Endothelial cell of umbilical vein (primary cell): ENCODE results near the gene C3orf33. TPM values are rescaled to one million over a fixed set of nuclear protein-coding genes. Genes with fewer than 3 reads are reported as not detected.

Source experiments
- BruUV-seq: library from RNA; stranded (reverse); fragments of 400-500 nt; replicated peaks from 2 replicates; lab custom pipeline; 2021; lab: Mats Ljungman, UMichigan
- CTCF ChIA-PET: fragments of 300-600, 350-600 bp; sonication (Branson Sonifier 250); formaldehyde crosslinking; loops from one replicate; lab custom pipeline; 2021; ENCODE audit warnings: antibody characterized with exemption, inconsistent platforms; lab: Charles Lee
- POLR2A ChIA-PET: fragments of 300-600, 350-600 bp; sonication (Branson Sonifier 250); formaldehyde crosslinking; loops from one replicate; lab custom pipeline; 2021; ENCODE audit warnings: antibody characterized with exemption, inconsistent platforms; lab: Charles Lee
- DNase-seq: peaks from one replicate; pipeline ENCODE4 v3.0.0-alpha.2; 2011; ENCODE audit warnings: low read depth, low spot score
- FAIRE-seq: peaks from 2 replicates; lab custom pipeline; 2011; peaks lifted over from hg19 to GRCh38; lab: Jason Lieb, UNC
- H2AFZ ChIP-seq: 2 replicates; pipeline ENCODE4 v1.6.0; 2012; ENCODE audit warnings: low read depth, low read length, control low read depth, inconsistent platforms
- H3K27ac ChIP-seq: 2 replicates; pipeline ENCODE4 v1.5.1; 2011; ENCODE audit warnings: low read depth, mild to moderate bottlenecking, control low read depth, low read length, moderate library complexity; ENCODE audit not compliant: insufficient read depth
- H3K27me3 ChIP-seq, 2 experiments: 2 replicates each; pipeline versions ENCODE4 v1.6.0 to v1.6.1; 2011; ENCODE audit warnings: low read length in 2 of 2, mixed read lengths in 1 of 2; ENCODE audit not compliant: control insufficient read depth in 2 of 2, insufficient read depth in 2 of 2
- H3K36me3 ChIP-seq, 2 experiments: 2 replicates in 1 of 2; 3 replicates in 1 of 2; pipeline ENCODE4 v1.5.1; 2011; ENCODE audit warnings: low read length in 2 of 2, mild to moderate bottlenecking in 1 of 2, moderate library complexity in 1 of 2; ENCODE audit not compliant: control insufficient read depth in 2 of 2, insufficient read depth in 2 of 2; ENCODE audit errors: extremely low read depth in 1 of 2
- H3K4me1 ChIP-seq: 3 replicates; pipeline ENCODE4 v1.5.1; 2011; ENCODE audit warnings: mild to moderate bottlenecking, low read length; ENCODE audit not compliant: control insufficient read depth, insufficient read depth; ENCODE audit errors: extremely low read depth
- H3K4me2 ChIP-seq: 2 replicates; pipeline ENCODE4 v1.6.1; 2011; ENCODE audit warnings: low read length, control low read depth, mixed read lengths; ENCODE audit not compliant: insufficient read depth
- H3K4me3 ChIP-seq, 3 experiments: fragments of 200-600 bp in 1 of 3; sonication (generic), shearing (Covaris generic) in 1 of 3; replicated peaks in 1 of 3; 2 replicates each; pipeline ENCODE4 v1.5.1; 2011 to 2016; ENCODE audit warnings: control low read depth in 3 of 3, low read length in 3 of 3, mild to moderate bottlenecking in 2 of 3, inconsistent platforms in 1 of 3, low read depth in 1 of 3, moderate library complexity in 1 of 3; ENCODE audit not compliant: insufficient read depth in 1 of 3
- H3K79me2 ChIP-seq: 2 replicates; pipeline ENCODE4 v1.6.0; 2012; ENCODE audit warnings: low read length, inconsistent platforms; ENCODE audit not compliant: control insufficient read depth, insufficient read depth
- H3K9ac ChIP-seq: replicated peaks from 2 replicates; pipeline ENCODE3; 2011; ENCODE audit warnings: low read length, control low read depth; ENCODE audit not compliant: insufficient read depth; ENCODE audit errors: extremely low read depth
- H3K9me1 ChIP-seq: replicated peaks from 3 replicates; pipeline ENCODE4 v1.6.0; 2011; ENCODE audit warnings: mild to moderate bottlenecking, low read length; ENCODE audit not compliant: control insufficient read depth, insufficient read depth; ENCODE audit errors: extremely low read depth
- H3K9me3 ChIP-seq: replicated peaks from 2 replicates; pipeline ENCODE4 v1.5.1; 2012; ENCODE audit warnings: low read length, inconsistent platforms; ENCODE audit not compliant: control insufficient read depth, insufficient read depth
- H4K20me1 ChIP-seq: replicated peaks from 2 replicates; pipeline ENCODE3; 2011; ENCODE audit warnings: mild to moderate bottlenecking, low read length; ENCODE audit not compliant: control insufficient read depth, insufficient read depth; ENCODE audit errors: extremely low read depth
- EZH2 ChIP-seq: IDR thresholded peaks from 2 replicates; pipeline ENCODE4 v1.6.1; 2012; ENCODE audit warnings: borderline replicate concordance, low read depth, mild to moderate bottlenecking, moderate library complexity, low read length, inconsistent platforms; ENCODE audit not compliant: severe bottlenecking
- FOS ChIP-seq: IDR thresholded peaks from 2 replicates; pipeline ENCODE4 v1.6.1; 2011; ENCODE audit warnings: mild to moderate bottlenecking, low read length, moderate library complexity, borderline replicate concordance; ENCODE audit not compliant: insufficient read depth
- GATA2 ChIP-seq: IDR thresholded peaks from 2 replicates; pipeline ENCODE4 v1.7.0; 2011; ENCODE audit warnings: low read depth, mild to moderate bottlenecking, moderate library complexity, mixed read lengths, low read length; ENCODE audit not compliant: insufficient read length, insufficient read depth
- JUN ChIP-seq: IDR thresholded peaks from 2 replicates; pipeline ENCODE4 v1.6.1; 2011; ENCODE audit warnings: borderline replicate concordance, low read depth; ENCODE audit not compliant: insufficient read length, insufficient read depth
- MAX ChIP-seq: IDR thresholded peaks from 2 replicates; pipeline ENCODE4 v1.6.1; 2011; ENCODE audit not compliant: insufficient read depth, insufficient read length
- MYC ChIP-seq: IDR thresholded peaks from one replicate; pipeline ENCODE4 v1.6.1; 2011; ENCODE audit warnings: mild to moderate bottlenecking, low read depth, low read length
- POLR2A ChIP-seq: IDR thresholded peaks from 2 replicates; pipeline ENCODE4 v1.6.1; 2012; ENCODE audit warnings: low read depth, mild to moderate bottlenecking, control low read depth, low read length
- POLR2AphosphoS5 ChIP-seq: IDR thresholded peaks from 2 replicates; pipeline ENCODE4 v1.6.1; 2012; ENCODE audit warnings: low read depth, mild to moderate bottlenecking, control low read depth, low read length, moderate library complexity; ENCODE audit not compliant: insufficient read depth
- dilution Hi-C: fragments of 300-500 bp; cut with MboI; formaldehyde crosslinking; loops from one replicate; pipeline ENCODE4 v1.15.0; 2019; ENCODE audit warnings: low sequenced_read_pairs; ENCODE audit not compliant: extremely low pct_ligation_motif_present
- intact Hi-C: fragments of 100-400 bp; cut with micrococcal nuclease; formaldehyde crosslinking; loops from one replicate; pipeline ENCODE4 v1.10.0; 2022
- polyA plus RNA-seq, 4 experiments: library from polyadenylated mRNA; depleted of rRNA in 3 of 4; stranded (reverse) in 3 of 4; unstranded in 1 of 4; fragments of >200 nt; gene quantifications; 2 replicates each; pipeline versions ENCODE4 v1.2.1 to v1.2.3, GENCODE V29; 2011 to 2012; ENCODE audit warnings: missing spikeins in 1 of 4
- total RNA-seq: library from RNA; stranded (reverse); gene quantifications from 2 replicates; pipeline ENCODE4 v1.2.3, GENCODE V29; 2021
- TF ChIP-seq, protein P1 (sequence below), 2 donors: IDR thresholded peaks; 1 replicate in 1 of 2; 2 replicates in 1 of 2; pipeline ENCODE4 v1.5.1; 2011; ENCODE audit warnings: low read length in 2 of 2, mild to moderate bottlenecking in 2 of 2, moderate library complexity in 2 of 2, control low read depth in 1 of 2, inconsistent platforms in 1 of 2, low read depth in 1 of 2; ENCODE audit not compliant: insufficient read depth in 1 of 2; ENCODE audit errors: extremely low read depth in 1 of 2

The C3orf33 gene
- total and polyA plus RNA-seq, 2 donors (not counting 3 experiments of a cell fraction or from before 2014, with no cell fraction given) = 1.7 to 2.3 TPM

GRCh38 chr3:155741603-155742002 lies 64.5 kb downstream of the C3orf33 start:
- no peak for DNase-seq
- ChIA-PET POLR2A (no interaction called here), CTCF (interaction anchor here (1.6 kb wide), 1 partner anchor 65 kb away, joined by 6 read pairs; the partner anchor contains the start of gene C3orf33)
- no TSS peak for BruUV-seq
- Histone ChIP-seq H3K4me1 (peaks cover 7% of the 10 kb centered on the region), H4K20me1 (no peaks in the 10 kb centered on the region), H3K4me2 (no peak overlapping the region), H3K79me2 (no peaks in the 10 kb centered on the region), H2AFZ (no peak overlapping the region), H3K27ac (no peak overlapping the region), H3K36me3 (no peaks in the 10 kb centered on the region), H3K9ac (no peak overlapping the region), H3K9me3 (no peaks in the 10 kb centered on the region), H3K27me3 (peaks cover 26 to 39% of the 10 kb centered on the region in 2 experiments), H3K4me3 (no peak overlapping the region), H3K9me1 (no peaks in the 10 kb centered on the region)
- FAIRE-seq = no peak
- TF ChIP-seq FOS (no peak), MAX (no peak), GATA2 (no peak), JUN (no peak), POLR2A (no peak), EZH2 (no peak), POLR2AphosphoS5 (no peak), MYC (no peak)
- TF ChIP-seq, protein P1, sequence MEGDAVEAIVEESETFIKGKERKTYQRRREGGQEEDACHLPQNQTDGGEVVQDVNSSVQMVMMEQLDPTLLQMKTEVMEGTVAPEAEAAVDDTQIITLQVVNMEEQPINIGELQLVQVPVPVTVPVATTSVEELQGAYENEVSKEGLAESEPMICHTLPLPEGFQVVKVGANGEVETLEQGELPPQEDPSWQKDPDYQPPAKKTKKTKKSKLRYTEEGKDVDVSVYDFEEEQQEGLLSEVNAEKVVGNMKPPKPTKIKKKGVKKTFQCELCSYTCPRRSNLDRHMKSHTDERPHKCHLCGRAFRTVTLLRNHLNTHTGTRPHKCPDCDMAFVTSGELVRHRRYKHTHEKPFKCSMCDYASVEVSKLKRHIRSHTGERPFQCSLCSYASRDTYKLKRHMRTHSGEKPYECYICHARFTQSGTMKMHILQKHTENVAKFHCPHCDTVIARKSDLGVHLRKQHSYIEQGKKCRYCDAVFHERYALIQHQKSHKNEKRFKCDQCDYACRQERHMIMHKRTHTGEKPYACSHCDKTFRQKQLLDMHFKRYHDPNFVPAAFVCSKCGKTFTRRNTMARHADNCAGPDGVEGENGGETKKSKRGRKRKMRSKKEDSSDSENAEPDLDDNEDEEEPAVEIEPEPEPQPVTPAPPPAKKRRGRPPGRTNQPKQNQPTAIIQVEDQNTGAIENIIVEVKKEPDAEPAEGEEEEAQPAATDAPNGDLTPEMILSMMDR (IDR thresholded peaks at IDR 0.05; ENCODE audit: extremely low read depth in 1 of 2, insufficient read depth in 1 of 2, low read depth in 1 of 2, low read length in 2 of 2) = no peak
- dilution Hi-C loops (no loop called here), intact Hi-C loops (no loop called here)
